ENCODE data around the gene KRT75.

The KRT75 gene

GRCh38 chr12:52434081-52434733, at the start of gene KRT75:
Gene KRT75 (minus strand): TSS chr12:52434371. CDS start chr12:52434304, 67 bp downstream.
- no peak for DNase-seq (ENCODE audit: low read depth)
- TF ChIP-seq, protein P1, sequence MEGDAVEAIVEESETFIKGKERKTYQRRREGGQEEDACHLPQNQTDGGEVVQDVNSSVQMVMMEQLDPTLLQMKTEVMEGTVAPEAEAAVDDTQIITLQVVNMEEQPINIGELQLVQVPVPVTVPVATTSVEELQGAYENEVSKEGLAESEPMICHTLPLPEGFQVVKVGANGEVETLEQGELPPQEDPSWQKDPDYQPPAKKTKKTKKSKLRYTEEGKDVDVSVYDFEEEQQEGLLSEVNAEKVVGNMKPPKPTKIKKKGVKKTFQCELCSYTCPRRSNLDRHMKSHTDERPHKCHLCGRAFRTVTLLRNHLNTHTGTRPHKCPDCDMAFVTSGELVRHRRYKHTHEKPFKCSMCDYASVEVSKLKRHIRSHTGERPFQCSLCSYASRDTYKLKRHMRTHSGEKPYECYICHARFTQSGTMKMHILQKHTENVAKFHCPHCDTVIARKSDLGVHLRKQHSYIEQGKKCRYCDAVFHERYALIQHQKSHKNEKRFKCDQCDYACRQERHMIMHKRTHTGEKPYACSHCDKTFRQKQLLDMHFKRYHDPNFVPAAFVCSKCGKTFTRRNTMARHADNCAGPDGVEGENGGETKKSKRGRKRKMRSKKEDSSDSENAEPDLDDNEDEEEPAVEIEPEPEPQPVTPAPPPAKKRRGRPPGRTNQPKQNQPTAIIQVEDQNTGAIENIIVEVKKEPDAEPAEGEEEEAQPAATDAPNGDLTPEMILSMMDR (conservative IDR thresholded peaks at IDR 0.05; ENCODE audit: low read depth, low read length) = no peak
- no peak within 1 kb of the TSS for H3K4me3 ChIP-seq (ENCODE audit: low read length)

DNA sequence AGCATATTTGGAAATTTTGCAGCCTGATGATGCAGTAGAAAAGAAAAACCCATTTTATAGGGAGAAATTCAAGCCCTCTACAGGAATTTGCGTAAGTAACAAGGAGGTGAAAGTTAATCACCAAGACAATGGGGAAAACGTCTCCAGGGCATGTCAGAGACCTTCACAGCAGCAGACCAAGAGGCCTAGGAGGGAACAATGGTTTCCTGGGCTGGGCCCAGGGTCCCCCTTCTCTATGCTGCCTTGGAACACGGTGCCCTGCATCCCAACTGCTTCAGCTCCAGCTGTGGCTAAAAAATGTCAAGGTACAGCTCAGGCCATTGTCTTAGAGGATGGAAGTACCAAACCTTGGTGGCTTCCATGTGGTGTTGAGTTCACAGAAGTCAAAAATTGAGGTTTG, 45.9 kb upstream of the KRT75 start:
- DNase-seq (ENCODE audit: low read depth) = no peak
- H3K4me3 ChIP-seq (ENCODE audit: low read length) = no peak overlapping the region
- TF ChIP-seq, protein P1 (conservative IDR thresholded peaks at IDR 0.05; ENCODE audit: low read depth, low read length) = no peak

GRCh38 chr12:52477651-52478050, 43.5 kb upstream of the KRT75 start:
- no peak overlapping the region for H3K4me3 ChIP-seq (ENCODE audit: low read length)
- no peak for DNase-seq (ENCODE audit: low read depth)
- TF ChIP-seq, protein P1 (conservative IDR thresholded peaks at IDR 0.05; ENCODE audit: low read depth, low read length) = no peak

DNA sequence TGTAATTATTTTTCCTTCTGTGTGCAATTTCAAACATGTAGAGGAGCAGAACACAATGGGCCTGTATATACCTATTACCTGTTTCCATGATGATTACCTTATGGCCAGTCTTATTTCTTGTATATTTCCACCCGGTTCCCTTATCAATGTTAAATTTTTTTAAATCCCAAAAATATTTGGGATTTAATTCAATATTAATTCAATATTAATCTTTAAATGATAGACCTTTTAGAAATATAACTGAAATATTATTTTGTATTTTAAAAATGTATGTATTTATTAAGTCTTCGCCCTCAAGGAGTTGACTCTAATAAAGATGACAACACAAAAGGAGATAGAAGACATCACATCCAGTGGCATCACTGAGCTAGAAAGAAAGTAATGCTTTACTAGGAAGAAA, 40.0 kb upstream of the KRT75 start:
- no peak for DNase-seq (ENCODE audit: low read depth)
- TF ChIP-seq, protein P1 (conservative IDR thresholded peaks at IDR 0.05; ENCODE audit: low read depth, low read length) = no peak
- no peak overlapping the region for H3K4me3 ChIP-seq (ENCODE audit: low read length)

GRCh38 chr12:52473768-52474167, 39.6 kb upstream of the KRT75 start, which contains the start of gene KRT6C:
Gene KRT6C (minus strand): TSS chr12:52473805. CDS start chr12:52473737, 68 bp downstream.
- DNase-seq (ENCODE audit: low read depth) = no peak
- no peak within 1 kb of the TSS for H3K4me3 ChIP-seq (ENCODE audit: low read length)
- TF ChIP-seq, protein P1 (conservative IDR thresholded peaks at IDR 0.05; ENCODE audit: low read depth, low read length) = no peak

DNA sequence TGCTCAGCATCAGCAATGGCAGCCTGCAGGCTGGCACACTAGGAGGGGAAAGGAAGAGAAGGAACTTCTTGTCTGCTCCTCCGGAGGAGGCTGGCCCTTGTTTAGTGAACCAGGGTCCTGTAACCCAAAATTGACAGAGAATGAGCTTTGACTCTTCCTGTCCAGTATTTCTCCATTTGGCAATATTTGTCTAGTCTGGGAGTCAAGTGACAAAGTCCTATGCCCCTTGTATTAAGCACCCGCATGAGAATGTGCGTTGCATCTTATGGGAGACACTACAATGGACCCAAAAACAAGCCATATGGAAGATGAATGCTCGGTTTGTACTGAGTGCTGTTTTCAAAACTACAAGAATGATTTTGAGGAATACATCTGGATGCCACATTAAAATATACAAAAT, 35.7 kb upstream of the KRT75 start:
- DNase-seq (ENCODE audit: low read depth) = no peak
- no peak overlapping the region for H3K4me3 ChIP-seq (ENCODE audit: low read length)
- TF ChIP-seq, protein P1 (conservative IDR thresholded peaks at IDR 0.05; ENCODE audit: low read depth, low read length) = no peak

- TF ChIP-seq, protein P1 (conservative IDR thresholded peaks at IDR 0.05; ENCODE audit: low read depth, low read length) = no peak
- no peak for DNase-seq (ENCODE audit: low read depth)
- H3K4me3 ChIP-seq (ENCODE audit: low read length) = no peak overlapping the region
Observed at GRCh38 chr12:52464897-52465296, 30.7 kb upstream of the KRT75 start.

All from retinal pigment epithelial cell (primary cell).